Hepatocyte (in vitro differentiated cells): ENCODE data around the gene RFTN1. TPM values are rescaled to one million over a fixed set of nuclear protein-coding genes. Genes with fewer than 3 reads are reported as not detected.
A peak's percentile ranks its signal among the peaks of the same experiment; 100 is the strongest.

Experiments
- DNase-seq: peaks from one replicate; pipeline ENCODE4 v3.0.0-alpha.2; 2016; ENCODE audit warnings: low spot score
- H2AFZ ChIP-seq: fragments of 200-600 bp; sonication (generic); 2 replicates; pipeline ENCODE4 v1.6.0; 2016; ENCODE audit warnings: antibody characterized with exemption, mild to moderate bottlenecking
- H3K27ac ChIP-seq: fragments of 200-600 bp; sonication (generic); 2 replicates; pipeline ENCODE4 v1.5.1; 2016; ENCODE audit warnings: mild to moderate bottlenecking
- H3K27me3 ChIP-seq: fragments of 200-600 bp; sonication (generic); 2 replicates; pipeline ENCODE4 v1.6.1; 2016
- H3K36me3 ChIP-seq: fragments of 200-600 bp; sonication (generic); replicated peaks from 2 replicates; pipeline ENCODE4 v1.5.1; 2016; ENCODE audit warnings: low read depth; ENCODE audit not compliant: insufficient read depth
- H3K4me1 ChIP-seq: fragments of 200-600 bp; sonication (generic); 2 replicates; pipeline ENCODE4 v1.5.1; 2016; ENCODE audit warnings: mild to moderate bottlenecking, moderate library complexity; ENCODE audit not compliant: insufficient read depth
- H3K4me2 ChIP-seq: fragments of 200-600 bp; sonication (generic); 2 replicates; pipeline ENCODE4 v1.6.0; 2016
- H3K4me3 ChIP-seq: fragments of 200-600 bp; sonication (generic); 2 replicates; pipeline ENCODE4 v1.5.1; 2016; ENCODE audit warnings: mild to moderate bottlenecking
- H3K79me2 ChIP-seq: fragments of 200-600 bp; sonication (generic); 2 replicates; pipeline ENCODE4 v1.6.0; 2017; ENCODE audit warnings: mild to moderate bottlenecking
- H3K9me2 ChIP-seq: fragments of 200-600 bp; sonication (generic); replicated peaks from 2 replicates; pipeline ENCODE4 v1.6.0; 2017; ENCODE audit warnings: mild to moderate bottlenecking; ENCODE audit not compliant: insufficient read depth
- H3K9me3 ChIP-seq: fragments of 200-600 bp; sonication (generic); 2 replicates; pipeline ENCODE4 v1.5.1; 2016; ENCODE audit warnings: low read depth, mild to moderate bottlenecking
- H4K20me1 ChIP-seq: fragments of 200-600 bp; sonication (generic); 2 replicates; pipeline ENCODE4 v1.6.0; 2016; ENCODE audit warnings: mild to moderate bottlenecking; ENCODE audit not compliant: insufficient read depth, poor library complexity, severe bottlenecking
- EZH2 ChIP-seq: fragments of 200-600 bp; sonication (generic); IDR thresholded peaks from 2 replicates; pipeline ENCODE4 v1.6.1; 2016; ENCODE audit warnings: antibody characterized with exemption, mild to moderate bottlenecking, borderline replicate concordance
- EZH2phosphoT487 ChIP-seq: fragments of 200-600 bp; sonication (generic); IDR thresholded peaks from one replicate; pipeline ENCODE4 v1.6.1; 2018; ENCODE audit warnings: antibody characterized with exemption, mild to moderate bottlenecking, low read depth, moderate library complexity; ENCODE audit not compliant: unreplicated experiment, severe bottlenecking
- WGBS: methylation state at CpG from one replicate; pipeline ENCODE4 v1.1.6; 2016; ENCODE audit warnings: low lambda C conversion rate; ENCODE audit errors: missing lambda C conversion rate; 5-methylcytosine and 5-hydroxymethylcytosine counted together
- polyA plus RNA-seq: library from polyadenylated mRNA; unstranded; fragments of >200 nt; fragmentation: Nextera tagmentation; extraction: Ambion mirVana; gene quantifications from 2 replicates; pipeline ENCODE4 v1.2.1, GENCODE V29; 2016
- total RNA-seq: library from RNA; depleted of rRNA; stranded (reverse); fragments of >200 nt; gene quantifications from 2 replicates; pipeline ENCODE4 v1.2.3, GENCODE V29; 2014
- TF ChIP-seq, protein P1 (sequence below): fragments of 200-600 bp; sonication (generic); IDR thresholded peaks from 2 replicates; pipeline ENCODE4 v1.5.1; 2016; ENCODE audit warnings: antibody characterized with exemption, mild to moderate bottlenecking; ENCODE audit not compliant: poor library complexity

Gene RFTN1
- total and polyA plus RNA-seq, 2 experiments from 2014 or later: 10.0 to 14.9 TPM

DNA sequence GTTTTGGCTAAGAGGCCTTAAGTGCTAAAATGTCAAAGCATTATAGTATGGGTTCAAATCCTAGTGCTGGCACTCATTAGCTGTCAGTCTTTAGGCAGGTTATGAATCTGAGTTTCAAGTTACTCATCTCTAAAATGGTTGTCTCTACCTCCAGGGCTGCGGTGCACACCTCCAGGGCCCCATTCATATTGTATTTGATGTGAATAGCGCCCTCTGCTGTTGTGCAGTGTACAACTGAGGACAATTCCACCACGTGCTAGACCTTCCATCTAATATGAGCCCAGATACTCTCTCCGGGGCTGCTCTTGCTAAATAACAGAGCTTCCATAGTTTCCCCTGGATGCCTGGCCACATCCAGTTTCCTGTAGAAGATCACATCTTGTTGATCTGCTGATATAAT, 194.2 kb downstream of the RFTN1 start:
- Histone ChIP-seq H3K4me2 (no peak overlapping the region), H3K9me2 (no peaks in the 10 kb centered on the region), H4K20me1 (no peaks in the 10 kb centered on the region), H3K27me3 (no peaks in the 10 kb centered on the region), H3K36me3 (no peaks in the 10 kb centered on the region), H2AFZ (no peak overlapping the region), H3K9me3 (no peaks in the 10 kb centered on the region), H3K4me1 (no peaks in the 10 kb centered on the region), H3K4me3 (no peak overlapping the region), H3K79me2 (no peaks in the 10 kb centered on the region), H3K27ac (no peak overlapping the region)
- DNase-seq: no peak
- 59% methylated on average over 4 of the region's 4 CpGs for WGBS
- TF ChIP-seq EZH2phosphoT487: no peak
- TF ChIP-seq, protein P1, sequence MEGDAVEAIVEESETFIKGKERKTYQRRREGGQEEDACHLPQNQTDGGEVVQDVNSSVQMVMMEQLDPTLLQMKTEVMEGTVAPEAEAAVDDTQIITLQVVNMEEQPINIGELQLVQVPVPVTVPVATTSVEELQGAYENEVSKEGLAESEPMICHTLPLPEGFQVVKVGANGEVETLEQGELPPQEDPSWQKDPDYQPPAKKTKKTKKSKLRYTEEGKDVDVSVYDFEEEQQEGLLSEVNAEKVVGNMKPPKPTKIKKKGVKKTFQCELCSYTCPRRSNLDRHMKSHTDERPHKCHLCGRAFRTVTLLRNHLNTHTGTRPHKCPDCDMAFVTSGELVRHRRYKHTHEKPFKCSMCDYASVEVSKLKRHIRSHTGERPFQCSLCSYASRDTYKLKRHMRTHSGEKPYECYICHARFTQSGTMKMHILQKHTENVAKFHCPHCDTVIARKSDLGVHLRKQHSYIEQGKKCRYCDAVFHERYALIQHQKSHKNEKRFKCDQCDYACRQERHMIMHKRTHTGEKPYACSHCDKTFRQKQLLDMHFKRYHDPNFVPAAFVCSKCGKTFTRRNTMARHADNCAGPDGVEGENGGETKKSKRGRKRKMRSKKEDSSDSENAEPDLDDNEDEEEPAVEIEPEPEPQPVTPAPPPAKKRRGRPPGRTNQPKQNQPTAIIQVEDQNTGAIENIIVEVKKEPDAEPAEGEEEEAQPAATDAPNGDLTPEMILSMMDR: peak; percentile 14

DNA sequence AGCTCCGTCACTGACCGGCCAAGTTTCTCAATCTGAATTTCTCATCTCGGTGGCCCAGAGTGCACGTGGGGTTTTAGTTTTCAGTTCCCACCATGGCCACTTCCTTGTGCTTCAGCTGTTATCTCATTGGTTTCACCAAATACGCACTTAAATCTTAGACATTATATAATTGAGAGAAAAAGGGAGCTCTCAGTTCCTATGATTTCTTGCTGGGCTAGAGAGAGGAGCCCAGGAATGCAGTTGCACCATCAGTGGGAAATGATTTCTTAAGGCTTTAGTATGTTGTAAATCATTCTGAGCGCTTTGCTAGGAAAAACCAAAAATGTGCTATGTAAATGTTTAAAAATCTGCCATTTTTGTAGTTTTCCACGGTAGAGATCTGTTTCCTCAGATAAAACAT, 195.3 kb downstream of the RFTN1 start:
- peak overlapping the region; percentile 10 for H3K4me2 ChIP-seq
- H3K9me2 ChIP-seq: no peaks in the 10 kb centered on the region
- no peaks in the 10 kb centered on the region for H3K4me1 ChIP-seq
- H3K27me3 ChIP-seq: no peaks in the 10 kb centered on the region
- WGBS: 63% methylated on average over 7 of the region's 7 CpGs
- H4K20me1 ChIP-seq: no peaks in the 10 kb centered on the region
- DNase-seq: peak; percentile 29
- TF ChIP-seq, protein P1: no peak
- TF ChIP-seq EZH2 (no peak), EZH2phosphoT487 (no peak)
- H3K79me2 ChIP-seq: no peaks in the 10 kb centered on the region
- H3K9me3 ChIP-seq: no peaks in the 10 kb centered on the region
- no peak overlapping the region for H2AFZ ChIP-seq
- H3K36me3 ChIP-seq: no peaks in the 10 kb centered on the region
- no peak overlapping the region for H3K27ac ChIP-seq
- H3K4me3 ChIP-seq: no peak overlapping the region

DNA sequence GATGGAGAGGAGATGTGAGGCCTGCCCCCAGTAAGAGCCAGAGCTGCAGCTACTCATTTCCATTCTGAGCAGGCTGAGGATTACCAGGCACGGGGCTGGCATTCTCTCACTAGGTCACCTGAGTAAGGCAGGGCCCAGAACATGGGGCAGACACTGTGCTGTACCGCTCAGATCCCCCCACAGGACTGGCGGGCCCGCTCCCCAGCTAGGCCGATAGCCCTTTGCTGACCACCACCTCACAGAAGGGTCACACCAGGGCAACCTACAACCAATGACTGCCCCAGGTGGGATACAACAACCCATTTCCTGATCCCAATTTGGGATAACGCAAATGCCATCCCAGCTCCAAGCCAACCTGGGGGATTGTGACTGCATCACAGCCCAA, 195.9 kb downstream of the RFTN1 start:
- H3K27ac ChIP-seq: no peak overlapping the region
- WGBS: over 99% methylated on average over 6 of the region's 6 CpGs
- TF ChIP-seq EZH2phosphoT487 (no peak), EZH2 (no peak)
- TF ChIP-seq, protein P1: no peak

More for the DNA sequence above, 195.9 kb downstream of the RFTN1 start:
- H4K20me1 ChIP-seq: no peaks in the 10 kb centered on the region
- H3K4me1 ChIP-seq: no peaks in the 10 kb centered on the region
- H3K9me2 ChIP-seq: no peaks in the 10 kb centered on the region
- H3K27me3 ChIP-seq: no peaks in the 10 kb centered on the region
- H2AFZ ChIP-seq: no peak overlapping the region
- H3K36me3 ChIP-seq: no peaks in the 10 kb centered on the region
- no peaks in the 10 kb centered on the region for H3K79me2 ChIP-seq
- no peak overlapping the region for H3K4me2 ChIP-seq
- no peaks in the 10 kb centered on the region for H3K9me3 ChIP-seq
- no peak overlapping the region for H3K4me3 ChIP-seq
- no peak for DNase-seq
